Measurements from ENCODE around the gene MORN5.

The MORN5 gene

DNA sequence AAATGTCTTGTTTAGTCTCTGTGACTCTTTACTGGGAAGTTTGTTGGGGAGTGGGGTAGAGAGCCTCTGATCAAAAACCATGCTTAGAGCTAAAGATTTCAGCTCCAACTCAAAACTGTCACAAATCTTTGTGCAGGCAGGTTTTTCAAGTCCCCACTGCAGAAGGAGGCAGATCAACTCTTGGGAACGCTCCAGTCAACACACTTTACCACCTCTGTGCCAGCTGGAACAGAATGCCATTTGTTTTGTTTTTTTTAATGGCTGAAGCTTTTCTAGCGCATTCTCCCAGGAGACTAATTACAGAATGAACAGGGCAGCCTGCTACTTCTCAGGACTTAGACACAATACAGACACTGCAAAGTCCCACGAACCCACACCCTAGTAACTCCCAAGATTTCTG, 87.0 kb downstream of the MORN5 start (continued):
- TF ChIP-seq, protein P1, sequence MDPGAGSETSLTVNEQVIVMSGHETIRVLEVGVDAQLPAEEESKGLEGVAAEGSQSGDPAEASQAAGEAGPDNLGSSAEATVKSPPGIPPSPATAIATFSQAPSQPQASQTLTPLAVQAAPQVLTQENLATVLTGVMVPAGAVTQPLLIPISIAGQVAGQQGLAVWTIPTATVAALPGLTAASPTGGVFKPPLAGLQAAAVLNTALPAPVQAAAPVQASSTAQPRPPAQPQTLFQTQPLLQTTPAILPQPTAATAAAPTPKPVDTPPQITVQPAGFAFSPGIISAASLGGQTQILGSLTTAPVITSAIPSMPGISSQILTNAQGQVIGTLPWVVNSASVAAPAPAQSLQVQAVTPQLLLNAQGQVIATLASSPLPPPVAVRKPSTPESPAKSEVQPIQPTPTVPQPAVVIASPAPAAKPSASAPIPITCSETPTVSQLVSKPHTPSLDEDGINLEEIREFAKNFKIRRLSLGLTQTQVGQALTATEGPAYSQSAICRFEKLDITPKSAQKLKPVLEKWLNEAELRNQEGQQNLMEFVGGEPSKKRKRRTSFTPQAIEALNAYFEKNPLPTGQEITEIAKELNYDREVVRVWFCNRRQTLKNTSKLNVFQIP (CRISPR knock-in tag; IDR thresholded peaks at IDR 0.05; ENCODE audit: borderline replicate concordance, low read depth) = no peak
- TF ChIP-seq ZC3H10 (CRISPR knock-in tag; IDR thresholded peaks at IDR 0.05) (no peak), TCF4 (CRISPR knock-in tag; IDR thresholded peaks at IDR 0.05; ENCODE audit: borderline replicate concordance) (no peak), PPARA (CRISPR knock-in tag; IDR thresholded peaks at IDR 0.05; ENCODE audit: borderline replicate concordance) (no peak), CSDC2 (CRISPR knock-in tag; IDR thresholded peaks at IDR 0.05) (no peak), ESRRG (CRISPR knock-in tag; IDR thresholded peaks at IDR 0.05) (no peak)

DNA sequence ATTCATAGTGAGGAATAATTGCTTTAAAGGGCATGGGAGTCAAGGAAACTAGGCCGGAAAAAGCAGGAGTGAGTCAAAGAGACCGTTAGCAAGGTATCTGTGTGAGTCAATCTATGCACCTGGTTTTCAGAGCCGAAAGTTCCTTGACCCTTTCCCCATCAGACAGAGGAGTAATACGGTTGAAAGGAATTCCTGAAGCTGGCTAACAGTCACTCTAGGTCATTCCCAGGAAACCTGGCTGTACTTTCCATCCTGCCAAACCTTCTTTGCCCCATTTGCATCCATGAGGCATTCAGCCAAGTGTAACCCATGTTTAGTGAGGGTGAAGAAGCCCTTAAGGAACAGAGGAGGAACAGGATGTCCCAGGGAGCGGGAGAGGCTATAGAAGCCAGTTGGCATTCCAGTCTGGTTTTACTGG, 88.7 kb downstream of the MORN5 start:
- no peak for ATAC-seq
- TF ChIP-seq TSHZ2 (CRISPR knock-in tag; IDR thresholded peaks at IDR 0.05) = no peak
- no peak for TF ChIP-seq GLIS3 (CRISPR knock-in tag; IDR thresholded peaks at IDR 0.05)
- no peak for TF ChIP-seq ZNF8 (CRISPR knock-in tag; IDR thresholded peaks at IDR 0.05)
- TF ChIP-seq OSR1 (CRISPR knock-in tag; IDR thresholded peaks at IDR 0.05) = no peak
- no peak for TF ChIP-seq ZC3H10 (CRISPR knock-in tag; IDR thresholded peaks at IDR 0.05)
- TF ChIP-seq CSDC2 (CRISPR knock-in tag; IDR thresholded peaks at IDR 0.05) = no peak

Data from SK-N-SH treated with all-trans-retinoic acid at 6 μM for 48 hours (cell line).